Heart left ventricle (tissue), 13 donors: ENCODE measurements around the gene TMSB15C.
A peak's percentile ranks its signal among the peaks of the same experiment; 100 is the strongest.

Source experiments
- CTCF ChIP-seq, 12 donors: fragments of 200-600 bp; sonication (generic) in 4 of 12; IDR thresholded peaks; one replicate each; pipeline versions ENCODE4 v1.5.0 to v1.8.0; 2018 to 2022; ENCODE audit warnings: antibody characterized with exemption in 12 of 12, mild to moderate bottlenecking in 5 of 12
- POLR2A ChIP-seq, 2 donors: fragments of 450-650 bp; IDR thresholded peaks; one replicate each; pipeline ENCODE4 v1.6.1; 2017; ENCODE audit warnings: antibody characterized with exemption in 2 of 2, mild to moderate bottlenecking in 2 of 2, moderate library complexity in 2 of 2
- donor health status: ischemic (EF 13 %, LVEDD 7.1; RV severe dilation, severe dysfunction).
- donor health status: DM: no; HTN: yes; CAD: no.
- donor health status: DM: no; HTN: no; CAD: no.
- donor health status: ischemic (EF 25% LVEDD 6.9; RV normal size, moderate dysfunction).
- donor health status: ischemic (EF 25% LVEDD 5.7; RV mildly dilated, moderate dysfunction).
- donor health status: ischemic (EF 35%, LVEDD 5.7; RV mildly dilated, moderate dysfunction).
- donor health status: nonischemic (EF 11% LVEDD 7.7; RV severe dilation, severe dysfunction).
- donor health status: DM: yes; HTN: yes; CAD: no.
- donor health status: PGD.
- donor health status: ischemic (EF 29% LVEDD 5.4; RV normal size, mild dysfunction).
- donor health status: nonischemic (EF 23%, LVEDD 6.1; RV moderate dilation, normal function).

DNA sequence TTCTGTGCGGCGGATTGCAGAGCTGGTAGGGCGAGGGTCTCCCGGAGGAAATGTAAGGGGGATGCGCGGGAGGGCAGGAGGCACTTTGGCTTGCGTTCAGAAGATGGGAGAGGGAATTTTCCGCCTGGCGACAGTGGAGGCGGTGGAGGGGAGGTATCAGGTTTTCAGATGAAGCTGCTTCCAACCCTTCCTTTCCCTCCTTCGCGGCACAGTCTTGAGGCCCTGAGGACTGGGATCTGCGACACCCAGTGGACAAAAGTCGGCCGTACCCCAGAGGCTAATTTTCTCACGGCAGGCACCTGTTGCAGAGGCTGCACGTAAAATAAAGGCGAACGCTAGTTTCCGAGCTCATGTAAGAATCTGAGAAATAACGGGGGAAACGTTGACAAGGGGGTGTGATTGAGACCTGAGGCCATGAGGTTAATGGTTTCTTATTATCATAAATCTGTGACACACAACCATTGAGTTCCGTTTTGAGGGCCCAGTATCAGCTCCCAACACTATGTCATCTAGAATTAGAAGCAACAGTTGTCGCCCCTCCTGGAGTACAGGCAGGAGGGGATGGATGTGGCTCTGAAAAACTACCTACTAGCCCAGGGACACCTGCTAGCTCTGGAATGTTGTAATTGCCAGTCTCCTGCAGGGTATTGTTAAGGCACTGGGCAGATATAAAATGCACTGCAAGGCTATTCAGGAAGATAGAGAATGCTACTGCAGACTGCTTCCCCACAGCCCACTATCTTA, 37.4 kb upstream of the TMSB15C start:
- TF ChIP-seq CTCF (IDR thresholded peaks at IDR 0.05) (peak; percentile 23 to 59 (median 40)), POLR2A (IDR thresholded peaks at IDR 0.05) (no peak)
